HepG2 (cell line): ENCODE data around the gene RDH16. TPM values are rescaled to one million over a fixed set of nuclear protein-coding genes. Genes with fewer than 3 reads are reported as not detected.

Experiments used
- AGO2 ChIP-seq: fragments of 200-400 bp; formaldehyde crosslinking; optimal IDR thresholded peaks from 2 replicates; pipeline ENCODE3; 2017; ENCODE audit warnings: mild to moderate bottlenecking, low read depth, low read length, moderate library complexity
- ATF7-NPFF ChIP-seq: sonication (generic); formaldehyde crosslinking; IDR thresholded peaks from 2 replicates; pipeline ENCODE4 v1.8.1; 2023; ENCODE audit warnings: mild to moderate bottlenecking, low read depth, missing genetic modification reagents, moderate library complexity
- CEBPB ChIP-seq: IDR thresholded peaks from 2 replicates; pipeline ENCODE4 v1.6.1; 2011; ENCODE audit warnings: low read depth, low read length, improper control_type of control experiment, borderline replicate concordance
- CEBPG ChIP-seq: IDR thresholded peaks from 2 replicates; pipeline ENCODE4 v1.6.1; 2016
- DMAP1 ChIP-seq: IDR thresholded peaks from 2 replicates; pipeline ENCODE4 v1.6.1; 2016
- HOXA7 ChIP-seq: sonication (generic); formaldehyde crosslinking; IDR thresholded peaks from 2 replicates; pipeline ENCODE4 v1.8.1; 2022; ENCODE audit warnings: mild to moderate bottlenecking, missing genetic modification reagents, moderate library complexity
- PCBP2 ChIP-seq: fragments of 200-400 bp; formaldehyde crosslinking; optimal IDR thresholded peaks from 2 replicates; pipeline ENCODE3; 2018; ENCODE audit warnings: low read length, low read depth; ENCODE audit not compliant: poor library complexity, severe bottlenecking
- ZBTB7A ChIP-seq: sonication (generic); formaldehyde crosslinking; IDR thresholded peaks from 2 replicates; pipeline ENCODE4 v1.8.0; 2022; ENCODE audit warnings: mild to moderate bottlenecking, missing genetic modification reagents
- ZFP90 ChIP-seq: sonication (generic); formaldehyde crosslinking; IDR thresholded peaks from 2 replicates; pipeline ENCODE4 v1.8.0; 2022; ENCODE audit warnings: missing genetic modification reagents, mild to moderate bottlenecking, inconsistent platforms, borderline replicate concordance
- ZNF296 ChIP-seq: sonication (generic); formaldehyde crosslinking; conservative IDR thresholded peaks from 2 replicates; pipeline ENCODE4 v1.5.0; 2020; ENCODE audit warnings: mild to moderate bottlenecking, missing genetic modification reagents
- ZNF317 ChIP-seq: sonication (generic); formaldehyde crosslinking; IDR thresholded peaks from 2 replicates; pipeline ENCODE4 v1.5.0; 2020; ENCODE audit warnings: mild to moderate bottlenecking, missing genetic modification reagents
- ZNF33B ChIP-seq: sonication (generic); formaldehyde crosslinking; IDR thresholded peaks from 2 replicates; pipeline ENCODE4 v1.5.1; 2020; ENCODE audit warnings: mild to moderate bottlenecking, missing genetic modification reagents
- ZNF782 ChIP-seq: sonication (generic); formaldehyde crosslinking; IDR thresholded peaks from 2 replicates; pipeline ENCODE4 v1.4.0; 2020; ENCODE audit warnings: missing genetic modification reagents, mild to moderate bottlenecking, borderline replicate concordance
- ZNF850 ChIP-seq: sonication (generic); formaldehyde crosslinking; conservative IDR thresholded peaks from 2 replicates; pipeline ENCODE4 v1.9.0; 2021; ENCODE audit warnings: mild to moderate bottlenecking, missing genetic modification reagents
- polyA plus RNA-seq, 8 experiments: library from polyadenylated mRNA; depleted of rRNA in 3 of 8; stranded (reverse) in 7 of 8; unstranded in 1 of 8; fragments of >200 nt; fragmentation: Illumina TruSeq in 4 of 8; extraction: Trizol in 4 of 8; gene quantifications; 2 replicates each; pipeline versions ENCODE4 v1.2.1 to v1.2.3, GENCODE V29; 2011 to 2016; ENCODE audit warnings: low read depth in 4 of 8, missing spikeins in 1 of 8, mixed read lengths in 1 of 8; ENCODE audit not compliant: insufficient read depth in 1 of 8
- total RNA-seq, 5 experiments: library from RNA; depleted of rRNA; stranded (reverse); fragments of >200 nt; fragmentation: Illumina TruSeq; extraction: Trizol; gene quantifications; 2 replicates each; pipeline ENCODE4 v1.2.3, GENCODE V29; 2016; ENCODE audit warnings: low read depth in 1 of 5
- TF ChIP-seq, protein P1 (sequence below): sonication (generic); formaldehyde crosslinking; IDR thresholded peaks from 2 replicates; pipeline ENCODE4 v1.8.1; 2023; ENCODE audit warnings: missing genetic modification reagents, inconsistent platforms, borderline replicate concordance
- TF ChIP-seq, protein P2 (sequence below), 2 experiments: fragments of 450-650 bp in 1 of 2; sonication (generic) in 1 of 2; formaldehyde crosslinking; IDR thresholded peaks; 2 replicates each; pipeline versions ENCODE4 v1.5.0 to v1.8.0; 2020 to 2022; ENCODE audit warnings: mild to moderate bottlenecking in 1 of 2, missing genetic modification reagents in 1 of 2
- TF ChIP-seq, protein P3 (sequence below): sonication (generic); formaldehyde crosslinking; conservative IDR thresholded peaks from 2 replicates; pipeline ENCODE4 v1.4.0; 2020; ENCODE audit warnings: missing genetic modification reagents
- TF ChIP-seq, protein P4 (sequence below): sonication (generic); formaldehyde crosslinking; IDR thresholded peaks from 2 replicates; pipeline ENCODE4 v1.4.0; 2020; ENCODE audit warnings: missing genetic modification reagents, mild to moderate bottlenecking, borderline replicate concordance
- TF ChIP-seq, protein P5 (sequence below): sonication (generic); formaldehyde crosslinking; IDR thresholded peaks from 2 replicates; pipeline ENCODE4 v1.8.0; 2023; ENCODE audit warnings: mild to moderate bottlenecking, missing genetic modification reagents

The RDH16 gene
- total and polyA plus RNA-seq, 2 of the 13 experiments (the other 11 are each of a cell fraction or from before 2014, with no cell fraction given) = 0.05 to 0.13 TPM

DNA sequence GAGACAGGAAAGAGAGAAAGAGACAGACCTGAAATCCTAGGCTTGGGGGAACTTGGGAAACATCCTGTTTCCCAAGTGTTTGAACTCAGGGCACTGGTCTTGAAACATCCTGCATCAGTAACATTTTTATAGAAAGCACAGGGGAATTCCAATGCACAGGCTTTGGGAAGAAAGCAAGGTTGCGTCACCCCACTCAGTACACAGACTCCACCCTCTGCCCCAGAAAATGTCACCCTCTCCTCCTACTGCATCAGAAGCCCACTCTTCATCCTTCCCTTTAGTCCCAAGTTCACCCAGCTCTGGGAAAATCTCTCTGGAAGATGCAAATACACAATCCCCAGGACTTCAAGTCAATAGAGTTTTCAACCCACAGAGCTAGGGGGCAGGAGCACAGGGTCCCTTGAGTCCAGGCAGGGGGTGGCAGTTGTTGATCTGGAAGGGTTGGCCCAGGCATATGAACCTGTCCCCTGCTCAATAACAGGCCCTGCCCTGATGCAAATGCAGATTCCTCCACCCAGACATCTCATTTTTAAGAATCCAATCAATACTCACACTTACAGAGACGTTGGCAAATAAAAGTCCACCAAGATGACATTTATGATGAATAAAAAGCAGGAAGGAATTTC is 1.7 kb downstream of the RDH16 start (continued):
- TF ChIP-seq ZNF317 (CRISPR knock-in tag) (no peak), ATF7-NPFF (CRISPR knock-in tag) (no peak), AGO2 (no peak), ZNF296 (CRISPR knock-in tag) (no peak), ZNF850 (CRISPR knock-in tag) (no peak), CEBPG (CRISPR knock-in tag) (peak; percentile 63), DMAP1 (CRISPR knock-in tag) (no peak), PCBP2 (no peak), HOXA7 (CRISPR knock-in tag) (no peak), ZFP90 (CRISPR knock-in tag) (no peak), ZNF33B (CRISPR knock-in tag) (no peak), CEBPB (peak; percentile 81; the same call in 1 of the 2 replicates), ZNF782 (CRISPR knock-in tag) (no peak), ZBTB7A (CRISPR knock-in tag) (no peak)
- TF ChIP-seq, protein P1, sequence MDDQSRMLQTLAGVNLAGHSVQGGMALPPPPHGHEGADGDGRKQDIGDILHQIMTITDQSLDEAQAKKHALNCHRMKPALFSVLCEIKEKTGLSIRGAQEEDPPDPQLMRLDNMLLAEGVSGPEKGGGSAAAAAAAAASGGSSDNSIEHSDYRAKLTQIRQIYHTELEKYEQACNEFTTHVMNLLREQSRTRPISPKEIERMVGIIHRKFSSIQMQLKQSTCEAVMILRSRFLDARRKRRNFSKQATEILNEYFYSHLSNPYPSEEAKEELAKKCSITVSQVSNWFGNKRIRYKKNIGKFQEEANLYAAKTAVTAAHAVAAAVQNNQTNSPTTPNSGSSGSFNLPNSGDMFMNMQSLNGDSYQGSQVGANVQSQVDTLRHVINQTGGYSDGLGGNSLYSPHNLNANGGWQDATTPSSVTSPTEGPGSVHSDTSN = no peak
- TF ChIP-seq, protein P2, sequence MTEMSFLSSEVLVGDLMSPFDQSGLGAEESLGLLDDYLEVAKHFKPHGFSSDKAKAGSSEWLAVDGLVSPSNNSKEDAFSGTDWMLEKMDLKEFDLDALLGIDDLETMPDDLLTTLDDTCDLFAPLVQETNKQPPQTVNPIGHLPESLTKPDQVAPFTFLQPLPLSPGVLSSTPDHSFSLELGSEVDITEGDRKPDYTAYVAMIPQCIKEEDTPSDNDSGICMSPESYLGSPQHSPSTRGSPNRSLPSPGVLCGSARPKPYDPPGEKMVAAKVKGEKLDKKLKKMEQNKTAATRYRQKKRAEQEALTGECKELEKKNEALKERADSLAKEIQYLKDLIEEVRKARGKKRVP (CRISPR knock-in tag; IDR thresholded peaks at IDR 0.05) = peak in 1 of 2 experiments; percentile 66; a peak in 1 of 4 replicates
- TF ChIP-seq, protein P3, sequence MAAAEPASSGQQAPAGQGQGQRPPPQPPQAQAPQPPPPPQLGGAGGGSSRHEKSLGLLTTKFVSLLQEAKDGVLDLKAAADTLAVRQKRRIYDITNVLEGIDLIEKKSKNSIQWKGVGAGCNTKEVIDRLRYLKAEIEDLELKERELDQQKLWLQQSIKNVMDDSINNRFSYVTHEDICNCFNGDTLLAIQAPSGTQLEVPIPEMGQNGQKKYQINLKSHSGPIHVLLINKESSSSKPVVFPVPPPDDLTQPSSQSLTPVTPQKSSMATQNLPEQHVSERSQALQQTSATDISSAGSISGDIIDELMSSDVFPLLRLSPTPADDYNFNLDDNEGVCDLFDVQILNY (CRISPR knock-in tag) = no peak
- TF ChIP-seq, protein P4, sequence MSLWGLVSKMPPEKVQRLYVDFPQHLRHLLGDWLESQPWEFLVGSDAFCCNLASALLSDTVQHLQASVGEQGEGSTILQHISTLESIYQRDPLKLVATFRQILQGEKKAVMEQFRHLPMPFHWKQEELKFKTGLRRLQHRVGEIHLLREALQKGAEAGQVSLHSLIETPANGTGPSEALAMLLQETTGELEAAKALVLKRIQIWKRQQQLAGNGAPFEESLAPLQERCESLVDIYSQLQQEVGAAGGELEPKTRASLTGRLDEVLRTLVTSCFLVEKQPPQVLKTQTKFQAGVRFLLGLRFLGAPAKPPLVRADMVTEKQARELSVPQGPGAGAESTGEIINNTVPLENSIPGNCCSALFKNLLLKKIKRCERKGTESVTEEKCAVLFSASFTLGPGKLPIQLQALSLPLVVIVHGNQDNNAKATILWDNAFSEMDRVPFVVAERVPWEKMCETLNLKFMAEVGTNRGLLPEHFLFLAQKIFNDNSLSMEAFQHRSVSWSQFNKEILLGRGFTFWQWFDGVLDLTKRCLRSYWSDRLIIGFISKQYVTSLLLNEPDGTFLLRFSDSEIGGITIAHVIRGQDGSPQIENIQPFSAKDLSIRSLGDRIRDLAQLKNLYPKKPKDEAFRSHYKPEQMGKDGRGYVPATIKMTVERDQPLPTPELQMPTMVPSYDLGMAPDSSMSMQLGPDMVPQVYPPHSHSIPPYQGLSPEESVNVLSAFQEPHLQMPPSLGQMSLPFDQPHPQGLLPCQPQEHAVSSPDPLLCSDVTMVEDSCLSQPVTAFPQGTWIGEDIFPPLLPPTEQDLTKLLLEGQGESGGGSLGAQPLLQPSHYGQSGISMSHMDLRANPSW (CRISPR knock-in tag) = no peak
- TF ChIP-seq, protein P5, sequence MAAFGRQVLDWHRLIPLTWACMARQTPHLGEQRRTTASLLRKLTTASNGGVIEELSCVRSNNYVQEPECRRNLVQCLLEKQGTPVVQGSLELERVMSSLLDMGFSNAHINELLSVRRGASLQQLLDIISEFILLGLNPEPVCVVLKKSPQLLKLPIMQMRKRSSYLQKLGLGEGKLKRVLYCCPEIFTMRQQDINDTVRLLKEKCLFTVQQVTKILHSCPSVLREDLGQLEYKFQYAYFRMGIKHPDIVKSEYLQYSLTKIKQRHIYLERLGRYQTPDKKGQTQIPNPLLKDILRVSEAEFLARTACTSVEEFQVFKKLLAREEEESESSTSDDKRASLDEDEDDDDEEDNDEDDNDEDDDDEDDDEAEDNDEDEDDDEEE (CRISPR knock-in tag) = no peak
